NB4 (cell line): Measurements from ENCODE around the gene NRAP.
A peak's percentile ranks its signal among the peaks of the same experiment; 100 is the strongest.

Experiments
- DNase-seq: peaks from one replicate; pipeline ENCODE4 v3.0.0; 2010; ENCODE audit warnings: low read depth
- H3K4me3 ChIP-seq: one replicate; pipeline ENCODE4 v1.5.1; 2011; ENCODE audit warnings: mild to moderate bottlenecking, low read depth, low read length, moderate library complexity
- CTCF ChIP-seq: IDR thresholded peaks from one replicate; pipeline ENCODE4 v1.5.1; 2012; ENCODE audit warnings: low read depth, low read length
- MYC ChIP-seq: IDR thresholded peaks from 2 replicates; pipeline ENCODE4 v1.6.1; 2011; ENCODE audit warnings: low read depth, low read length
- POLR2A ChIP-seq: IDR thresholded peaks from 2 replicates; pipeline ENCODE4 v1.6.1; 2011; ENCODE audit warnings: mild to moderate bottlenecking; ENCODE audit not compliant: insufficient read length; ENCODE audit errors: extremely low read depth
- TF ChIP-seq, protein P1 (sequence below): IDR thresholded peaks from 2 replicates; pipeline ENCODE4 v1.6.1; 2011; ENCODE audit warnings: low read depth, low read length

Gene NRAP

GRCh38 chr10:113544392-113544791 lies 119.4 kb downstream of the NRAP start:
- DNase-seq, result no peak
- H3K4me3 ChIP-seq, result no peak overlapping the region
- TF ChIP-seq, protein P1, sequence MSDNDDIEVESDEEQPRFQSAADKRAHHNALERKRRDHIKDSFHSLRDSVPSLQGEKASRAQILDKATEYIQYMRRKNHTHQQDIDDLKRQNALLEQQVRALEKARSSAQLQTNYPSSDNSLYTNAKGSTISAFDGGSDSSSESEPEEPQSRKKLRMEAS, result no peak
- TF ChIP-seq CTCF (no peak), POLR2A (no peak), MYC (no peak)

GRCh38 chr10:113543107-113543955 lies 120.5 kb downstream of the NRAP start:
- DNase-seq, result no peak
- H3K4me3 ChIP-seq, result no peak overlapping the region
- TF ChIP-seq CTCF, result no peak
- TF ChIP-seq, protein P1, result no peak
- TF ChIP-seq MYC, result no peak
- TF ChIP-seq POLR2A, result no peak

GRCh38 chr10:113541549-113541927 lies 122.3 kb downstream of the NRAP start:
- H3K4me3 ChIP-seq, result no peak overlapping the region
- DNase-seq, result no peak
- TF ChIP-seq POLR2A (no peak), CTCF (no peak), MYC (no peak)
- TF ChIP-seq, protein P1, result no peak

DNA sequence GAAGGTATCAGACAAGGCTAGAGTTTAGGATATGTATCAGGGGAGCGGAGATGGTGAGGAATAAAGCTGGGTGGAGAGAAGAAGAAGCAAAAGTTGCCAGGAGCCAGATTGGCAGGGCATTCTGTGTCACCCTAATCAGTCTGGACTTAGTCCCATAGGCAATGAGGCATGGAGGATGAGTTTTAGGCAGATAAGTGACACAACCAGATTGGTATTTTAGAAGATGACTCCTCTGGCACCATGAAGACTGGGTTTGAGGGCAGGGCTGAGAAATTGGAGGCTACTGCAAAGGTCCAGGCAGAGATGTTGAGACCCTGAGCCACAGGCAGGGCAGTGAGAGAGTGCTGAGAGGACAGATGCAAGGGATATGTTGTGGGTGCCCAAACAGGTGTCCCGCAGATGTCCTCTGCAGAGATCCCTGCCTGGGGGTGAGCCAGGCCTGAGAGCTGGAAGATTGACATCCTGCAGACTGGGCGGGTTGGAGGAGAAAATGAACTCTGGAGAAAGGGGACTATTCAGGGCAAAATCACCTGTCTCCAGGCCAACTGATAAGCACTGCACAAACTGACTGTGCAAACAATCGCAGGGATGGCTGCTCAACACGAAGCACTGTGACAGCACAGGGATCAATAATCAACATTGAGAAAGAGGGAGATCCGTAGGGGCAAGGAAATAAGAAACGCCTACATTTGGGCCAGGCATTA lies 122.8 kb downstream of the NRAP start:
- DNase-seq, result no peak
- no peak overlapping the region for H3K4me3 ChIP-seq
- no peak for TF ChIP-seq POLR2A
- TF ChIP-seq MYC, result no peak
- TF ChIP-seq CTCF, result no peak
- TF ChIP-seq, protein P1, result no peak

- DNase-seq, result peak; percentile 85
- H3K4me3 ChIP-seq, result no peak overlapping the region
- TF ChIP-seq POLR2A (no peak), CTCF (no peak), MYC (no peak)
- TF ChIP-seq, protein P1, result no peak
These were observed 124.1 kb downstream of the NRAP start for GRCh38 chr10:113539789-113540188.
